H1 (cell line): ENCODE measurements around the gene IFNA2. TPM values are rescaled to one million over a fixed set of nuclear protein-coding genes. Genes with fewer than 3 reads are reported as not detected.

Source experiments
- CTCF ChIA-PET: fragments of 300-600 bp; sonication (Branson Sonifier 250); formaldehyde crosslinking; loops from one replicate; lab custom pipeline; 2021; ENCODE audit not compliant: partially characterized antibody; lab: Charles Lee
- POLR2A ChIA-PET: fragments of 300-600 bp; sonication (Branson Sonifier 250); formaldehyde crosslinking; loops from one replicate; lab custom pipeline; 2021; ENCODE audit warnings: inconsistent platforms; ENCODE audit not compliant: partially characterized antibody; lab: Charles Lee
- DNase-seq, 2 experiments: peaks; one replicate each; pipeline versions ENCODE4 v3.0.0 to v3.0.0-alpha.2; 2010 to 2022; ENCODE audit warnings: low spot score in 2 of 2, low read depth in 1 of 2, mixed read lengths in 1 of 2
- FAIRE-seq: peaks from 2 replicates; lab custom pipeline; 2011; peaks lifted over from hg19 to GRCh38; lab: Jason Lieb, UNC
- H2AFZ ChIP-seq: 2 replicates; pipeline ENCODE4 v1.8.1; 2012; ENCODE audit warnings: low read length, inconsistent platforms
- H2AK5ac ChIP-seq: 2 replicates; pipeline ENCODE4 v1.6.1; 2013; ENCODE audit warnings: low read depth, low read length
- H2BK120ac ChIP-seq: replicated peaks from 2 replicates; pipeline ENCODE3; 2013; ENCODE audit warnings: low read depth, low read length, inconsistent platforms
- H2BK12ac ChIP-seq: 2 replicates; pipeline ENCODE4 v1.6.1; 2013; ENCODE audit warnings: low read depth, low read length
- H2BK15ac ChIP-seq: 2 replicates; pipeline ENCODE4 v1.6.1; 2013; ENCODE audit warnings: low read length
- H2BK20ac ChIP-seq: 2 replicates; pipeline ENCODE4 v1.6.1; 2013; ENCODE audit warnings: low read length
- H2BK5ac ChIP-seq: 2 replicates; pipeline ENCODE4 v1.6.1; 2013; ENCODE audit warnings: low read depth, low read length
- H3K14ac ChIP-seq: 2 replicates; pipeline ENCODE4 v1.6.1; 2013; ENCODE audit warnings: inconsistent platforms; ENCODE audit not compliant: insufficient read length
- H3K18ac ChIP-seq: 2 replicates; pipeline ENCODE4 v1.6.1; 2013; ENCODE audit warnings: low read length; ENCODE audit errors: extremely low read depth
- H3K23ac ChIP-seq: 2 replicates; pipeline ENCODE4 v1.6.1; 2013; ENCODE audit warnings: inconsistent platforms; ENCODE audit not compliant: insufficient read length
- H3K23me2 ChIP-seq: 2 replicates; pipeline ENCODE4 v1.6.1; 2013; ENCODE audit warnings: low read depth, low read length
- H3K27ac ChIP-seq: 2 replicates; pipeline ENCODE4 v1.6.1; 2011; ENCODE audit warnings: low read depth, low read length, inconsistent platforms
- H3K27me3 ChIP-seq, 4 experiments: replicated peaks in 1 of 4; 1 replicate in 1 of 4; 2 replicates in 3 of 4; pipeline versions ENCODE4 v1.6.1 to v1.8.1; 2011 to 2013; ENCODE audit warnings: low read length in 3 of 4, mild to moderate bottlenecking in 3 of 4, inconsistent platforms in 2 of 4, mixed read lengths in 2 of 4, moderate library complexity in 1 of 4; ENCODE audit not compliant: control insufficient read depth in 3 of 4, insufficient read depth in 3 of 4; ENCODE audit errors: extremely low read depth in 1 of 4
- H3K36me3 ChIP-seq, 4 experiments: 2 replicates each; pipeline versions ENCODE4 v1.6.1 to v1.8.1; 2011 to 2013; ENCODE audit warnings: mild to moderate bottlenecking in 4 of 4, low read length in 3 of 4, moderate library complexity in 2 of 4, control low read depth in 1 of 4, inconsistent platforms in 1 of 4; ENCODE audit not compliant: insufficient read depth in 4 of 4, control insufficient read depth in 2 of 4
- H3K4ac ChIP-seq: replicated peaks from 2 replicates; pipeline ENCODE3; 2013; ENCODE audit warnings: low read length, low read depth, mixed read lengths, inconsistent platforms; ENCODE audit not compliant: insufficient read length
- H3K4me1 ChIP-seq, 4 experiments: replicated peaks in 1 of 4; 1 replicate in 1 of 4; 2 replicates in 3 of 4; pipeline versions ENCODE4 v1.6.1 to v1.8.1; 2011 to 2013; ENCODE audit warnings: low read length in 3 of 4, inconsistent platforms in 2 of 4, mixed read lengths in 1 of 4; ENCODE audit not compliant: insufficient read depth in 4 of 4, control insufficient read depth in 3 of 4
- H3K4me2 ChIP-seq, 2 experiments: 2 replicates each; pipeline versions ENCODE4 v1.6.1 to v1.8.1; 2011 to 2013; ENCODE audit warnings: low read depth in 2 of 2, low read length in 2 of 2, control low read depth in 1 of 2, inconsistent platforms in 1 of 2, mild to moderate bottlenecking in 1 of 2; ENCODE audit not compliant: insufficient read depth in 1 of 2
- H3K4me3 ChIP-seq, 4 experiments: fragments of 200-600, 300-600 bp in 1 of 4; sonication (generic), shearing (Covaris generic), sonication (Bioruptor Twin) in 1 of 4; 2 replicates each; pipeline versions ENCODE4 v1.5.1 to v1.8.1; 2011 to 2016; ENCODE audit warnings: low read length in 4 of 4, low read depth in 3 of 4, control low read depth in 2 of 4, inconsistent platforms in 2 of 4, mild to moderate bottlenecking in 2 of 4, mixed read lengths in 1 of 4, moderate library complexity in 1 of 4; ENCODE audit not compliant: insufficient read depth in 2 of 4; ENCODE audit errors: extremely low read depth in 1 of 4
- H3K56ac ChIP-seq: replicated peaks from 2 replicates; pipeline ENCODE3; 2013; ENCODE audit warnings: low read depth, mild to moderate bottlenecking, mixed read lengths, low read length, inconsistent platforms; ENCODE audit not compliant: insufficient read length
- H3K79me1 ChIP-seq: 2 replicates; pipeline ENCODE4 v1.6.1; 2013; ENCODE audit warnings: low read depth, low read length, control low read depth
- H3K79me2 ChIP-seq, 2 experiments: 2 replicates each; pipeline versions ENCODE4 v1.6.1 to v1.8.1; 2012 to 2013; ENCODE audit warnings: low read length in 2 of 2, mild to moderate bottlenecking in 2 of 2, inconsistent platforms in 1 of 2; ENCODE audit not compliant: insufficient read depth in 2 of 2, control insufficient read depth in 1 of 2
- H3K9ac ChIP-seq, 4 experiments: replicated peaks in 1 of 4; 1 replicate in 1 of 4; 2 replicates in 3 of 4; pipeline versions ENCODE4 v1.6.1 to v1.8.1; 2011 to 2013; ENCODE audit warnings: low read depth in 3 of 4, low read length in 3 of 4, control low read depth in 2 of 4, mild to moderate bottlenecking in 2 of 4, moderate library complexity in 2 of 4, inconsistent platforms in 1 of 4; ENCODE audit errors: extremely low read depth in 1 of 4
- H3K9me3 ChIP-seq, 2 experiments: 2 replicates each; pipeline versions ENCODE4 v1.6.1 to v1.8.1; 2012 to 2013; ENCODE audit warnings: mild to moderate bottlenecking in 2 of 2, moderate library complexity in 2 of 2, control low read depth in 1 of 2, inconsistent platforms in 1 of 2, low read depth in 1 of 2, low read length in 1 of 2, mixed read lengths in 1 of 2; ENCODE audit not compliant: insufficient read depth in 2 of 2
- H4K20me1 ChIP-seq, 2 experiments: replicated peaks in 1 of 2; 2 replicates each; pipeline versions ENCODE3 to v1.8.1; 2011 to 2013; ENCODE audit warnings: inconsistent platforms in 2 of 2, low read length in 2 of 2, mild to moderate bottlenecking in 1 of 2; ENCODE audit not compliant: insufficient read depth in 2 of 2, control insufficient read depth in 1 of 2
- H4K5ac ChIP-seq: 2 replicates; pipeline ENCODE4 v1.6.1; 2013; ENCODE audit warnings: low read length, low read depth, mixed read lengths, inconsistent platforms; ENCODE audit not compliant: insufficient read length
- H4K8ac ChIP-seq: 2 replicates; pipeline ENCODE4 v1.8.0; 2013; ENCODE audit warnings: mild to moderate bottlenecking, moderate library complexity, low read length, inconsistent platforms; ENCODE audit not compliant: insufficient read depth; ENCODE audit errors: extremely low read depth
- H4K91ac ChIP-seq: replicated peaks from 2 replicates; pipeline ENCODE3; 2013; ENCODE audit warnings: low read length, mixed read lengths, inconsistent platforms; ENCODE audit not compliant: insufficient read length
- EGR1 ChIP-seq: IDR thresholded peaks from 2 replicates; pipeline ENCODE4 v1.6.1; 2011; ENCODE audit warnings: low read depth, low read length, borderline replicate concordance
- EZH2 ChIP-seq: fragments of 200-600 bp; sonication (generic); IDR thresholded peaks from 2 replicates; pipeline ENCODE4 v1.7.1; 2012; ENCODE audit warnings: low read depth, mild to moderate bottlenecking, moderate library complexity, low read length, inconsistent platforms; ENCODE audit not compliant: severe bottlenecking
- POLR2AphosphoS5 ChIP-seq: IDR thresholded peaks from 2 replicates; pipeline ENCODE4 v1.6.1; 2011; ENCODE audit warnings: low read depth, low read length
- SIRT6 ChIP-seq: IDR thresholded peaks from one replicate; pipeline ENCODE4 v1.7.1; 2012; ENCODE audit warnings: low read length, inconsistent platforms
- SP1 ChIP-seq: IDR thresholded peaks from 2 replicates; pipeline ENCODE4 v1.6.1; 2011; ENCODE audit warnings: low read depth, low read length
- WGBS, 2 experiments: shearing (Covaris generic) in 1 of 2; methylation state at CpG; one replicate each; pipeline versions ENCODE4 v1.1.6 to v1.1.7; 2013 to 2015; ENCODE audit warnings: low lambda C conversion rate in 2 of 2, mixed read lengths in 2 of 2, inconsistent platforms in 1 of 2, low coverage in 1 of 2, missing lambda C conversion rate in 1 of 2; ENCODE audit not compliant: insufficient replicate concordance in 2 of 2, insufficient coverage in 1 of 2, insufficient read length in 1 of 2; ENCODE audit errors: extremely low coverage in 1 of 2, missing lambda C conversion rate in 1 of 2; 5-methylcytosine and 5-hydroxymethylcytosine counted together
- polyA plus RNA-seq, 7 experiments: library from polyadenylated mRNA; depleted of rRNA in 3 of 7; stranded (reverse) in 5 of 7; unstranded in 2 of 7; fragments of >200 nt in 5 of 7; fragments of 200-250 nt in 2 of 7; gene quantifications; 1 replicate in 5 of 7; 2 replicates in 1 of 7; 4 replicates in 1 of 7; pipeline versions ENCODE4 v1.2.1 to v1.2.3, GENCODE V29; 2011 to 2013; ENCODE audit warnings: missing spikeins in 2 of 7, mixed read lengths in 2 of 7
- total RNA-seq: library from RNA; stranded (reverse); fragmentation: NEBNext Ultra II Directional; extraction: Animal tissue kit (Norgen Biotek cat#: 25700); gene quantifications from 2 replicates; pipeline ENCODE4 v1.2.1, GENCODE V29; 2021

IFNA2 gene
- total and polyA plus RNA-seq, 2 of the 8 experiments (the other 6 are each of a cell fraction or from before 2014, with no cell fraction given), result not detected

DNA sequence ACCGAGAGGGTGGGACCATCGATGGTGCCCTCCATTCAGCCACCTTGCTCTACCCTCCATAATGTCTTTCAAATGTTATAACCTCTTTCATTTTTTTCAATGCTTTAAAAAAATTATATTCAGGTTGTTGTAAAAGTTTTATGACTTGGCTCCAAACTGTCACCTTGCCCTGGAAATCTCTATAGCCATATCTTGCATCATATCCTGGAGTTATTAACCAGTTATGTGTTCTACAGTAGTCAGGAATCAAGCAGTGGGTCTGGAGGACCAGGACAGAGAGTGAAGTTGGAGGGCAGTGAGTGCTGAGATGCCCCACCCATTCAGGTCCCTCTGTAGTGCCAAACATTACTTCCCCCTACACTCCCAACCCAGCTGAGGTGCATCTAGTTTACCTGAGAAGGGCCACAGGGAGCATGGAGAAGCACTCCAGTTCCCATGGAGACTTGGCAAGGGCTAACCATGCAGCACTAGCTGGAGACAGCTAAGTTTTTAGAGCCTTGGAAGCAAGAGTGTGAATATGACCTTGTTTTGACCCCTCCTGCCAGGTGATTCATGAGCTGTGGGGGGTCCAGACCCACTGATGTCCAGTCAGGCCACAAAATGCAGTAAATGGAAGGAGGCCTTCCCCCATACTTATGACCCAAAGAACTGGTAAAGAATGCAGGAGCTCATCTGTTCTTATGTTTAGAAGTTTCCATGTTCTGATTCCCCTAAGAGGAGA is 29.2 kb upstream of the IFNA2 start:
- H2BK15ac ChIP-seq, result no peak overlapping the region
- no peak for TF ChIP-seq EGR1
- TF ChIP-seq POLR2AphosphoS5, result no peak
- TF ChIP-seq SIRT6, result no peak
- TF ChIP-seq EZH2, result no peak
- no peak for TF ChIP-seq SP1
- H3K18ac ChIP-seq, result no peak overlapping the region
- FAIRE-seq (no peak), DNase-seq (no peak)
- H3K56ac ChIP-seq, result no peak overlapping the region
- H2AFZ ChIP-seq, result no peak overlapping the region
- H3K9ac ChIP-seq, result no peak overlapping the region
- H3K4me1 ChIP-seq, result no peaks in the 10 kb centered on the region
- no peak overlapping the region for H2BK12ac ChIP-seq
- H4K20me1 ChIP-seq, result no peaks in the 10 kb centered on the region
- H2BK5ac ChIP-seq, result no peak overlapping the region
- no peaks in the 10 kb centered on the region for H3K9me3 ChIP-seq
- ChIA-PET CTCF (interaction anchor here (0.9 to 1.9 kb wide), 11 partner anchors 8 to 219 kb away, joined by 3 to 6 read pairs (median 3); no protein-coding TSS in a partner anchor), POLR2A (no interaction called here)
- no peak overlapping the region for H3K23ac ChIP-seq
- no peak overlapping the region for H2BK20ac ChIP-seq
- H3K4me3 ChIP-seq, result no peak overlapping the region
- no peak overlapping the region for H3K4me2 ChIP-seq
- 100% methylated on average over 2 of the region's 2 CpGs; no CpG with 5 or more reads in 1 of the 2 experiments for WGBS, 2 experiments
- H3K14ac ChIP-seq, result no peak overlapping the region
- no peaks in the 10 kb centered on the region for H3K27me3 ChIP-seq
- H3K79me2 ChIP-seq, result no peaks in the 10 kb centered on the region
- no peaks in the 10 kb centered on the region for H3K36me3 ChIP-seq
- no peak overlapping the region for H3K4ac ChIP-seq
- H2AK5ac ChIP-seq, result no peak overlapping the region
- no peaks in the 10 kb centered on the region for H3K23me2 ChIP-seq
- no peak overlapping the region for H4K8ac ChIP-seq
- no peak overlapping the region for H4K5ac ChIP-seq
- no peak overlapping the region for H2BK120ac ChIP-seq
- H3K79me1 ChIP-seq, result no peaks in the 10 kb centered on the region
- H4K91ac ChIP-seq, result no peak overlapping the region
- no peak overlapping the region for H3K27ac ChIP-seq
